ENCODE results near the gene DNAJC17. TPM values are rescaled to one million over a fixed set of nuclear protein-coding genes. Genes with fewer than 3 reads are reported as not detected.
A peak's percentile ranks its signal among the peaks of the same experiment; 100 is the strongest.

DNAJC17 gene
- total and polyA plus RNA-seq, 4 donors = 10.0 to 32.5 (median 19.9) TPM

GRCh38 chr15:40754574-40754882 lies 52.7 kb downstream of the DNAJC17 start:
- 1% methylated on average over 22 of the region's 22 CpGs for WGBS
- Histone ChIP-seq H3K27ac (ENCODE audit: low read depth in 1 of 2, low read length in 2 of 2) (peak overlapping the region; percentile 81 to 85), H3K9ac (ENCODE audit: low read depth in 1 of 2, low read length in 2 of 2) (peak overlapping the region; percentile 73 to 87), H3K36me3 (ENCODE audit: control insufficient read depth in 4 of 4, insufficient read depth in 3 of 4, low read depth in 1 of 4, low read length in 3 of 4) (peaks cover 0 to 26% (median 18%) of the 10 kb centered on the region in 4 donors), H3K4me3 (ENCODE audit: low read depth in 1 of 3, low read length in 3 of 3) (peak overlapping the region; percentile 64 to 96 (median 77)), H3K4me1 (ENCODE audit: control insufficient read depth in 4 of 4, insufficient read depth in 4 of 4, low read length in 3 of 4) (peaks cover 3 to 19% (median 12%) of the 10 kb centered on the region in 4 donors), H3K27me3 (ENCODE audit: control insufficient read depth in 4 of 4, insufficient read depth in 4 of 4, low read length in 3 of 4) (no peaks in the 10 kb centered on the region), H3K9me3 (ENCODE audit: control insufficient read depth in 4 of 4, low read length in 3 of 4) (no peaks in the 10 kb centered on the region)
- TF ChIP-seq CTCF (IDR thresholded peaks at IDR 0.05; ENCODE audit: low read depth, low read length, missing input control) (no peak), FOXA1 (IDR thresholded peaks at IDR 0.05) (no peak), HNF4A (conservative IDR thresholded peaks at IDR 0.05) (no peak), ZBTB33 (IDR thresholded peaks at IDR 0.05) (no peak), SP1 (IDR thresholded peaks at IDR 0.05) (no peak)
- DNase-seq (ENCODE audit: low spot score) = peak; percentile 65

- H3K36me3 ChIP-seq (ENCODE audit: control insufficient read depth in 4 of 4, insufficient read depth in 3 of 4, low read depth in 1 of 4, low read length in 3 of 4) = peaks cover 3 to 39% (median 26%) of the 10 kb centered on the region in 4 donors
- WGBS = 96% methylated on average over 12 of the region's 12 CpGs
- H3K4me1 ChIP-seq (ENCODE audit: control insufficient read depth in 4 of 4, insufficient read depth in 4 of 4, low read length in 3 of 4) = peaks cover 3 to 19% (median 12%) of the 10 kb centered on the region in 4 donors
- H3K9me3 ChIP-seq (ENCODE audit: control insufficient read depth in 4 of 4, low read length in 3 of 4) = no peaks in the 10 kb centered on the region
- no peak overlapping the region for H3K9ac ChIP-seq (ENCODE audit: low read depth in 1 of 2, low read length in 2 of 2)
- TF ChIP-seq CTCF (IDR thresholded peaks at IDR 0.05; ENCODE audit: low read depth, low read length, missing input control) (no peak), NR2F2 (IDR thresholded peaks at IDR 0.05) (no peak), JUND (IDR thresholded peaks at IDR 0.05) (no peak), FOXA1 (IDR thresholded peaks at IDR 0.05) (no peak), HNF4A (conservative IDR thresholded peaks at IDR 0.05) (no peak), REST (IDR thresholded peaks at IDR 0.05) (no peak), RAD21 (IDR thresholded peaks at IDR 0.05) (no peak), GABPA (IDR thresholded peaks at IDR 0.05 in 1 of 2, conservative IDR thresholded peaks at IDR 0.05 in 1 of 2) (no peak), TAF1 (conservative IDR thresholded peaks at IDR 0.05) (no peak), FOXA2 (IDR thresholded peaks at IDR 0.05) (no peak), ATF3 (IDR thresholded peaks at IDR 0.05) (no peak), RXRA (IDR thresholded peaks at IDR 0.05) (no peak), MAX (IDR thresholded peaks at IDR 0.05) (no peak), ZBTB33 (IDR thresholded peaks at IDR 0.05) (no peak), HNF4G (IDR thresholded peaks at IDR 0.05) (no peak), EGR1 (IDR thresholded peaks at IDR 0.05; ENCODE audit: low read depth in 2 of 2) (no peak), YY1 (IDR thresholded peaks at IDR 0.05) (no peak), SP1 (IDR thresholded peaks at IDR 0.05) (no peak)
- DNase-seq (ENCODE audit: low spot score) = no peak
- H3K4me3 ChIP-seq (ENCODE audit: low read depth in 1 of 3, low read length in 3 of 3) = no peak overlapping the region
- no peak overlapping the region for H3K27ac ChIP-seq (ENCODE audit: low read depth in 1 of 2, low read length in 2 of 2)
- no peaks in the 10 kb centered on the region for H3K27me3 ChIP-seq (ENCODE audit: control insufficient read depth in 4 of 4, insufficient read depth in 4 of 4, low read length in 3 of 4)
These were observed 55.5 kb downstream of the DNAJC17 start for GRCh38 chr15:40751745-40752144.

Data from liver (tissue), 9 donors.